ENCODE measurements around the gene FDX1.

DNA sequence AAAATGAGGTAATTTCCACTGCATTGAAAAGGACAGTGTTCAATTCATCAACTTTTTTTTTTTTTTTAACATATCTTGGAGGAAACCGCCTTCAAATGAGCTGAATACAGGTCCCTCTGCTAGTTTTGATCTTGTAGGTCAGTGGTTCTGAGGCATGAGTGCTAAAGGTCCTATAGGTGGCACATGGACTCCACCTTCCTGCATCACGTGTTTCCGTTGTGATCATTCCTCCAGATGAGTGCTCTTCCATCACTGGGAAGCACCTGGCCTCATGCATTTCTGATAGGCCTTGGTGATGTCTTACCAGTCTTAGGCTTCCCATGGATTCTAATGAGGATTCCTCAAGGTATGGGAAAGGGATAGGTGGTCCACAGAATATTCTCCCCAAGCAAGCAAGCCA is 37.8 kb downstream of the FDX1 start:
- no peak for TF ChIP-seq JUND (IDR thresholded peaks at IDR 0.05)
- TF ChIP-seq, protein P1, sequence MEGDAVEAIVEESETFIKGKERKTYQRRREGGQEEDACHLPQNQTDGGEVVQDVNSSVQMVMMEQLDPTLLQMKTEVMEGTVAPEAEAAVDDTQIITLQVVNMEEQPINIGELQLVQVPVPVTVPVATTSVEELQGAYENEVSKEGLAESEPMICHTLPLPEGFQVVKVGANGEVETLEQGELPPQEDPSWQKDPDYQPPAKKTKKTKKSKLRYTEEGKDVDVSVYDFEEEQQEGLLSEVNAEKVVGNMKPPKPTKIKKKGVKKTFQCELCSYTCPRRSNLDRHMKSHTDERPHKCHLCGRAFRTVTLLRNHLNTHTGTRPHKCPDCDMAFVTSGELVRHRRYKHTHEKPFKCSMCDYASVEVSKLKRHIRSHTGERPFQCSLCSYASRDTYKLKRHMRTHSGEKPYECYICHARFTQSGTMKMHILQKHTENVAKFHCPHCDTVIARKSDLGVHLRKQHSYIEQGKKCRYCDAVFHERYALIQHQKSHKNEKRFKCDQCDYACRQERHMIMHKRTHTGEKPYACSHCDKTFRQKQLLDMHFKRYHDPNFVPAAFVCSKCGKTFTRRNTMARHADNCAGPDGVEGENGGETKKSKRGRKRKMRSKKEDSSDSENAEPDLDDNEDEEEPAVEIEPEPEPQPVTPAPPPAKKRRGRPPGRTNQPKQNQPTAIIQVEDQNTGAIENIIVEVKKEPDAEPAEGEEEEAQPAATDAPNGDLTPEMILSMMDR (IDR thresholded peaks at IDR 0.05 in 2 of 3, conservative IDR thresholded peaks at IDR 0.05 in 1 of 3; ENCODE audit: borderline replicate concordance in 1 of 3, insufficient read depth in 1 of 3, low read depth in 2 of 3, low read length in 2 of 3) = no peak

All from HCT116 (cell line).